GM23338 (cell line): ENCODE results near the gene NOL12. TPM values are rescaled to one million over a fixed set of nuclear protein-coding genes. Genes with fewer than 3 reads are reported as not detected.

Experiments used
- ATAC-seq: fragments of 200-7000 bp; cut with Tn5 transposase; 3 replicates; pipeline ENCODE4 v1.9.1; 2020
- DNase-seq: peaks from one replicate; pipeline ENCODE4 v3.0.0-alpha.2; 2015; ENCODE audit warnings: low spot score
- H2AFZ ChIP-seq: fragments of 200-600 bp; sonication (generic); 2 replicates; pipeline ENCODE4 v1.8.0; 2016; ENCODE audit warnings: antibody characterized with exemption, mild to moderate bottlenecking, moderate library complexity
- H3F3A ChIP-seq: fragments of 200-600 bp; sonication (generic); replicated peaks from 2 replicates; pipeline ENCODE4 v1.8.0; 2017; ENCODE audit warnings: antibody characterized with exemption, mixed run types, low read depth
- H3K27ac ChIP-seq: fragments of 200-600 bp; sonication (generic); 2 replicates; pipeline ENCODE4 v1.6.1; 2016; ENCODE audit warnings: low read depth
- H3K27me3 ChIP-seq: fragments of 200-600 bp; sonication (generic); 2 replicates; pipeline ENCODE4 v1.8.0; 2016; ENCODE audit warnings: mild to moderate bottlenecking, mixed run types, moderate library complexity; ENCODE audit not compliant: insufficient read depth
- H3K36me3 ChIP-seq: fragments of 200-600 bp; sonication (generic); 2 replicates; pipeline ENCODE4 v1.8.0; 2016; ENCODE audit warnings: mild to moderate bottlenecking; ENCODE audit not compliant: insufficient read depth
- H3K4me1 ChIP-seq: fragments of 200-600 bp; sonication (generic); 2 replicates; pipeline ENCODE4 v1.8.0; 2016; ENCODE audit warnings: mild to moderate bottlenecking, moderate library complexity; ENCODE audit not compliant: insufficient read depth
- H3K4me2 ChIP-seq: fragments of 200-600 bp; sonication (generic); 2 replicates; pipeline ENCODE4 v1.7.1; 2017; ENCODE audit warnings: mixed run types
- H3K4me3 ChIP-seq: fragments of 200-600 bp; sonication (generic); 2 replicates; pipeline ENCODE4 v1.6.1; 2016; ENCODE audit warnings: mixed run types
- H3K79me2 ChIP-seq: fragments of 200-600 bp; sonication (generic); replicated peaks from 2 replicates; pipeline ENCODE4 v1.8.0; 2017; ENCODE audit warnings: mild to moderate bottlenecking; ENCODE audit not compliant: insufficient read depth
- H3K9me2 ChIP-seq: fragments of 200-600 bp; sonication (generic); 2 replicates; pipeline ENCODE4 v1.8.0; 2017; ENCODE audit not compliant: insufficient read depth
- H4K20me1 ChIP-seq: fragments of 200-600 bp; sonication (generic); replicated peaks from 2 replicates; pipeline ENCODE4 v1.8.0; 2017; ENCODE audit warnings: mild to moderate bottlenecking; ENCODE audit not compliant: insufficient read depth
- H3K27ac Mint-ChIP-seq: 2 replicates; pipeline ENCODE4 v1.8.0; 2020; ENCODE audit warnings: inconsistent platforms, mild to moderate bottlenecking, moderate library complexity, mixed read lengths
- H3K27me3 Mint-ChIP-seq: 3 replicates; pipeline ENCODE4 v1.8.0; 2022; ENCODE audit warnings: low read depth, mild to moderate bottlenecking, moderate library complexity, mixed read lengths, inconsistent platforms; ENCODE audit not compliant: insufficient read depth, poor library complexity
- H3K36me3 Mint-ChIP-seq: 3 replicates; pipeline ENCODE4 v1.8.0; 2021; ENCODE audit warnings: low read depth, mild to moderate bottlenecking, inconsistent platforms, moderate library complexity, mixed read lengths
- H3K4me1 Mint-ChIP-seq: 3 replicates; pipeline ENCODE4 v1.8.0; 2020; ENCODE audit warnings: mild to moderate bottlenecking, inconsistent platforms, mixed read lengths
- H3K4me3 Mint-ChIP-seq: 3 replicates; pipeline ENCODE4 v1.8.0; 2021; ENCODE audit warnings: moderate library complexity, mild to moderate bottlenecking, inconsistent platforms, mixed read lengths
- H3K9me3 Mint-ChIP-seq: 3 replicates; pipeline ENCODE4 v1.8.0; 2020; ENCODE audit warnings: moderate library complexity, mild to moderate bottlenecking, inconsistent platforms, mixed read lengths
- CREB1 ChIP-seq: fragments of 250-450 bp; sonication (Bioruptor Pico); IDR thresholded peaks from 2 replicates; pipeline ENCODE4 v1.5.0; 2020; ENCODE audit warnings: low read depth, mild to moderate bottlenecking, moderate library complexity
- CTCF ChIP-seq, 2 experiments: fragments of 200-600 bp in 1 of 2; sonication (generic) in 1 of 2; conservative IDR thresholded peaks; 2 replicates each; pipeline versions ENCODE4 v1.5.1 to v1.6.1; 2016 to 2017; ENCODE audit warnings: antibody characterized with exemption in 2 of 2, low read depth in 2 of 2, mild to moderate bottlenecking in 2 of 2, moderate library complexity in 1 of 2
- EZH2 ChIP-seq: fragments of 200-600 bp; sonication (generic); IDR thresholded peaks from one replicate; pipeline ENCODE4 v1.8.0; 2017; ENCODE audit warnings: antibody characterized with exemption, mild to moderate bottlenecking, low read depth; ENCODE audit not compliant: unreplicated experiment
- EZH2phosphoT487 ChIP-seq: fragments of 200-600 bp; sonication (generic); IDR thresholded peaks from one replicate; pipeline ENCODE4 v1.8.1; 2018; ENCODE audit warnings: antibody characterized with exemption; ENCODE audit not compliant: unreplicated experiment
- JUNB ChIP-seq: IDR thresholded peaks from one replicate; pipeline ENCODE4 v1.6.1; 2016; ENCODE audit warnings: antibody characterized with exemption; ENCODE audit not compliant: unreplicated experiment
- NANOG ChIP-seq: IDR thresholded peaks from 2 replicates; pipeline ENCODE4 v1.6.1; 2016; ENCODE audit warnings: antibody characterized with exemption, borderline replicate concordance
- POLR2AphosphoS5 ChIP-seq: IDR thresholded peaks from 2 replicates; pipeline ENCODE4 v1.6.1; 2016; ENCODE audit warnings: antibody characterized with exemption, low read depth
- STAT1 ChIP-seq: IDR thresholded peaks from one replicate; pipeline ENCODE4 v1.6.1; 2016; ENCODE audit warnings: antibody characterized with exemption; ENCODE audit not compliant: unreplicated experiment
- polyA plus RNA-seq: library from polyadenylated mRNA; unstranded; fragments of >200 nt; fragmentation: Nextera tagmentation; extraction: Ambion mirVana; gene quantifications from 2 replicates; pipeline ENCODE4 v1.2.1, GENCODE V29; 2016
- total RNA-seq: library from RNA; depleted of rRNA; stranded (reverse); fragments of >200 nt; shearing (Covaris generic); gene quantifications from 2 replicates; pipeline ENCODE4 v1.2.3, GENCODE V29; 2014

Gene NOL12
- total and polyA plus RNA-seq, 2 experiments from 2014 or later, result 22.2 to 48.5 TPM

- Histone ChIP-seq H3K36me3 (no peaks in the 10 kb centered on the region), H3K4me3 (no peak overlapping the region), H3K9me2 (no peaks in the 10 kb centered on the region), H3K4me1 (no peaks in the 10 kb centered on the region), H3K27ac (no peak overlapping the region), H2AFZ (peak overlapping the region; percentile 67; the same call in 1 of the 2 replicates), H3K4me2 (no peak overlapping the region), H3K27me3 (no peaks in the 10 kb centered on the region), H3K79me2 (peaks cover 11% of the 10 kb centered on the region), H3F3A (peaks cover 8% of the 10 kb centered on the region; the same call in 1 of the 2 replicates), H4K20me1 (no peaks in the 10 kb centered on the region; the same call in 1 of the 2 replicates)
- H3K27me3 Mint-ChIP-seq, result peaks cover 2% of the 10 kb centered on the region
- H3K4me1 Mint-ChIP-seq, result peaks cover 4% of the 10 kb centered on the region; the same call in 2 of the 3 replicates
- no peaks in the 10 kb centered on the region; the same call in 2 of the 3 replicates for H3K9me3 Mint-ChIP-seq
- DNase-seq (no peak), ATAC-seq (no peak)
- H3K36me3 Mint-ChIP-seq, result peaks cover 13% of the 10 kb centered on the region
- H3K4me3 Mint-ChIP-seq, result peak overlapping the region; percentile 95; the same call in 1 of the 3 replicates
- H3K27ac Mint-ChIP-seq, result no peak overlapping the region
- TF ChIP-seq EZH2phosphoT487 (no peak), NANOG (no peak), CTCF (conservative IDR thresholded peaks at IDR 0.05; ENCODE audit: low read depth in 2 of 2) (no peak)
Measured at GRCh38 chr22:37684803-37685615, 1.1 kb upstream of the NOL12 start.

- ATAC-seq (no peak), DNase-seq (no peak)
- H3K4me1 ChIP-seq, result no peaks in the 10 kb centered on the region
- no peaks in the 10 kb centered on the region for H4K20me1 ChIP-seq
- H3K79me2 ChIP-seq, result peaks cover 11% of the 10 kb centered on the region
- Mint-ChIP-seq H3K4me3 (no peak overlapping the region), H3K4me1 (peaks cover 4% of the 10 kb centered on the region), H3K9me3 (no peaks in the 10 kb centered on the region; the same call in 2 of the 3 replicates), H3K27ac (no peak overlapping the region), H3K27me3 (peaks cover 6% of the 10 kb centered on the region), H3K36me3 (peaks cover 42% of the 10 kb centered on the region)
- H3K27ac ChIP-seq, result no peak overlapping the region
- no peaks in the 10 kb centered on the region for H3K36me3 ChIP-seq
- no peak overlapping the region for H2AFZ ChIP-seq
- H3K4me2 ChIP-seq, result no peak overlapping the region
- peaks cover 8% of the 10 kb centered on the region; the same call in 1 of the 2 replicates for H3F3A ChIP-seq
- no peaks in the 10 kb centered on the region for H3K9me2 ChIP-seq
- H3K4me3 ChIP-seq, result no peak overlapping the region
- no peaks in the 10 kb centered on the region for H3K27me3 ChIP-seq
- no peak for TF ChIP-seq JUNB
- TF ChIP-seq CREB1 (CRISPR knock-in tag), result no peak
- no peak for TF ChIP-seq STAT1
- TF ChIP-seq EZH2phosphoT487, result no peak
- TF ChIP-seq EZH2, result no peak
- TF ChIP-seq CTCF (conservative IDR thresholded peaks at IDR 0.05; ENCODE audit: low read depth in 2 of 2), result no peak
- TF ChIP-seq NANOG, result no peak
- TF ChIP-seq POLR2AphosphoS5, result no peak
Measured at GRCh38 chr22:37690407-37690806, 4.3 kb downstream of the NOL12 start.
